LHCN-M2 (cell line): ENCODE measurements around the gene MPG. TPM values are rescaled to one million over a fixed set of nuclear protein-coding genes. Genes with fewer than 3 reads are reported as not detected.

ENCODE experiments used
- DNase-seq: peaks from one replicate; pipeline ENCODE4 v3.0.0-alpha.2; 2012; ENCODE audit warnings: low read depth
- total RNA-seq: library from RNA; depleted of rRNA; stranded (reverse); fragments of >200 nt; gene quantifications from 2 replicates; pipeline ENCODE4 v1.2.3, GENCODE V29; 2014

The MPG gene
- total RNA-seq, 1 experiment from 2014 or later: 304 TPM

DNA sequence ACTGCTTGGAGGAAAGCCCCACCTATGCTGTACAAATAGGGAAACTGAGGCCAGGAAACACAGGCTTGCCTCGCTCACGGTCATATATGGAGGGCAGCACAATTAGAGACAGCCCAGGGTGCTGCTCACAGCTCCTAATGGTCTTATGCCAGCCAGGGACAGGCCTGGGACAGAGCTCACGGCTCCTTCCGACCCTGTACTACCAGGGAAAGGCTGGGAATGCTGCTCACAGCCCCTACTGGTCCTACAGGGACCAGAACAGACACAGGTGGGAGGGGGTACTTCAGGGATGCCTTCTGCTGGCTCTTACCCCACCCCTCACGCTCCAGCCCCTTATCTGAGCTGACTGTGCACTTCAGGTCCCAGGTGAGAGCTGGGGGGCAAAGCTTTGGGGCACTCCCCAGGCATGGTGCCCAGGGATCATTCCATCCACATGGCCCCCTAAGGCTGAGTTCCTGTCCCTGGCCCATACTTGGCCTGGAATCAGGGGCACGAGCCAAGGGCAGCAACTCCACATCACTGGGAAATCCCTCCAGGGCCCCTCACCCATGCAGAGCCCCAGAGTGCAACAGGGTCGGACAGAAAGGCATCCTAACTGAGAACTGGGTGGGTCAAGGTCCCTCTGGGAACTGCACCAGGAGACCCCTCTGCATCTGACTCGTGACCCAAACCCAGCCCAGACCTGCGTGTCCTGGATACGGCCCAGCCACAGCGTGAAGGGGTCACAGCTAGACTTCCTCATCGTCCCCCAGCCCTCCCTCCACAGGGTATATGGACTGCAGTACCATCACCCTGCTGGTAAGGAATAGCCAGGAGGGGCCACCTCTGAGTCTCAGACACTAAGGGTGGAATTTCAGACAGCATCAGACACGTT, 11.5 kb upstream of the MPG start:
- no peak for DNase-seq

DNA sequence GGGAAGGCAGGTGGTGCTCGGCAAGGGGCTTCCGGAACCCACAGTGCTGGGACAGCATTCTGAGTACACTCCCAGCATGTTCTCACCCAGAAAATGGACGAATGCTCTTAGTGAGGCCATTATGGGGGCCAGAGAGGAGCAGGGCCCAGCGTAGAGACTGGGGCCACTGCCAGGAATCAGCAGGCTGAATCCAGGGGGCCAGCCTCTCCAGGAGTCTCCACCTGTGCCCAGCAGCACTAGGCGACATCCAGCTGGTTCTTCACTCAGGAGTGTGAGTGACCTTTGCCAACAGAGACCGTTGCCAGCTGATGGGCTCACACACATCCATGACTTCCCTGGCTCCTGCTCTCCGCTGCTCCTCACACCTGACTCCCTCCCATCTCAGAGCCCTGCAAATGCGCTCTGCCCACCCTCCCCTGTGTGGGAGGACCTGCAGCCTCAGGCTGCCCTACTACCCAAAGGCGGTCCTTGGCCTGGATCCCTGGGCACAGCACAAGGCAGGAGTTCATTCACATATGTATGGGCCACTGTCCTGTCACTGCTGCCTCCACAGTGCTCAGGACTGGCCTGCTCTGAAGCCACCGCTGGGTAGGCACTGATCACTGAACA, 10.7 kb upstream of the MPG start:
- no peak for DNase-seq

DNA sequence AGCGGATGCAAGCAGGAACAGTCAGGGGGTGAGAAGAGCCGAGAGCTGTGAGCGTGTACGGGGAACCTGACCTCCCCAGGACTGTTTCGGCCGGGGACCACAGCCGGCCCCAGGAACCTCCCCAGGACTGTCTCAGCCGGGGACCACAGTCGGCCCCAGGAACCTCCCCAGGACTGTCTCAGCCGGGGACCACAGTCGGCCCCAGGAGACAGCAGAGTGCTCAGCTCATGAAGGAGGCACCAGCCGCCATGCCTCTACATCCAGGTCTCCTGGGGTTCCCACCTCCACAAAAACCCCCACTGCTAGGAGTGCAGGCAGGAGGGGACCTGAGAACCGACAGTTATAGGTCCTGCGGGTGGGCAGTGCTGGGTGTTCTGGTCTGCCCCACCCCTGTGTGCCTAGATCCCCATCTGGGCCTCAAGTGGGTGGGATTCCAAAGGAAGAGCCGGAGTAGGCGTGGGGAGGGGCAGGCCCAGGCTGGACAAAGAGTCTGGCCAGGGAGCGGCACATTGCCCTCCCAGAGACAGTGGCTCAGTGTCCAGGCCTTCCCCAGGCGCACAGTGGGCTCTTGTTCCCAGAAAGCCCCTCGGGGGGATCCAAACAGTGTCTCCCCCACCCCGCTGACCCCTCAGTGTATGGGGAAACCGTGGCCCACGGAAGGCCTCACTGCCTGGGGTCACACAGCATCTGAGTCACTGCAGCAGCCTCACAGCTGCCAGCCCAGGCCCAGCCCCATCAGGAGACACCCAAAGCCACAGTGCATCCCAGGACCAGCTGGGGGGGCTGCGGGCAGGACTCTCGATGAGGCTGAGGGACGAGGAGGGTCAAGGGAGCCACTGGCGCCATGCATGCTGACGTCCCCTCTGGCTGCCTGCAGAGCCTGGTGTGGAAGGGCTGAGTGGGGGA, 9.9 kb upstream of the MPG start:
- DNase-seq: peak; percentile 78

GRCh38 chr16:69181-69580, 8.8 kb upstream of the MPG start:
- DNase-seq: no peak

DNA sequence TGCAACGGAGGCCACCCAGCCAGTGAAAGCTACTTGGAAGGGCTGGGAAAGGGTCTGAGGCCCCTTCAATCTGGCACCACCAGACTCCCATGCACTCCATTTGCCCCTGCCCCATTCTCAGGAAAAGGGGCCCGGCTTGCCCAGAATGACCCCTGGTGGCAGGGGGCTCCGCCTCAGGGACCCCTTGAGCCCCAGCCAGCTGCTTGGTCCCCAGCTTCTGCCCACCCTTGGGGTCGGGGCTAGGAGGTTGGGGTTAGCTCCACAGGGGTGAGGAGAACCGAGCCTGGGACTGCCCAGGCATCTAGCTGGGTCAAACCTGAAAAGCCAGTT, 6.8 kb upstream of the MPG start:
- DNase-seq: no peak

- DNase-seq: peak; percentile 80
Measured at GRCh38 chr16:71540-72401, 6.3 kb upstream of the MPG start.

- peak; percentile 50 for DNase-seq
Measured at GRCh38 chr16:72561-73548, 5.2 kb upstream of the MPG start, which contains the start of gene RHBDF1. Gene RHBDF1, minus strand, starts transcription at chr16:72631. Its CDS starts 7,616 bp downstream, at chr16:65015.

- DNase-seq: no peak
Measured at GRCh38 chr16:74051-74746, 3.8 kb upstream of the MPG start.

DNA sequence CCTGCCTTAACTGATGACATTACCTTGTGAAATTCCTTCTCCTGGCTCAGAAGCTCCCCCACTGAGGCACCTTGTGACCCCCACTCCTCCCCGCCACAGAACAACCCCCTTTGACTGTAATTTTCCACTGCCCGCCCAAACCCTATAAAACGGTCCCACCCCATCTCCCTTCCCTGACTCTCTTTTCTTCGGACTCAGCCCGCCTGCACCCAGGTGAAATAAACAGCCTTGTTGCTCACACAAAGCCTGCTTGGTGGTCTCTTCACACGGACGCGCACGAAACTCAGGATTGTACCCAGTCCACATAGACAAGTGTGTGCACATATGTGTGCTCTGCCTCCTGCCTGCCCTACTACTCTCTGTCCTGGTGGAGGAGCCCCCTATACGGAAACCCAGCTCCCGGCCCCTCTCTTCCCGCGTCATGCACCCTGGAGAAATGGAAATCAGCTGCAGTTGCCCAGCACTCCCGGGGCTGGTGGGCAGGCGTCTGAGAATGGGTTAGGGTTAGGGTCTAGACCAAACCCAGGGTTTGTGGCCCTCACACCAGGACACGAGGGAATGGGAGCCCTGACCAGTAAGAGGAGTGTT, 3.2 kb upstream of the MPG start:
- DNase-seq: no peak

GRCh38 chr16:75580-76501, 2.2 kb upstream of the MPG start:
- DNase-seq: peak; percentile 90

GRCh38 chr16:76535-77272, 1.3 kb upstream of the MPG start:
- peak; percentile 94 for DNase-seq

DNA sequence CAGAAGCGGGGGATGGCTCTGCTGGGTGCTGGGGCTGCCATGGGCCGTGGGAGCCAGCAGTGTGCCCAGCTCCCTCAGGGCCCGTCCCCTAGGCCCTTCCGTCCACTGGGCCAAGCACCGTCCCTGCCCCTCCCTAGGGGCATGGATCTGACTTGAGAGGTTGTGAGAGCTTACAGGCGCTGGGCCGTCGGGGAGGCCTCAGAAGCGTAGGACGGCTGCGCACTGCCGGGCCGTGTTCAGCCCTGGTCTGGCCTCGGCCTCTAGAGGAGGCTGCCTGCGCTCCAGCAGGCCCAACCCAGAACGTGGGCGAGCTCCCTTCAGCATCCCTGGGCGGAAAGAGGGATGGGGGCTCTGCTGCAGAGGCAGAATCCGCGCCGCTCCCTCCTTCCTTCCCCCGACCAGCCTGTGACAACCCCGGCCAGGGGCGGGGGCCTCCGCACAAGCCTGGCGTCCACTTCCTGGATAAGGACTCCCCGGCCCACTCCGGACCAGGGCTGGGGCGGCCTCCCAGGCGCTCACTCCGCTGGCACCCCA, 685 bp upstream of the MPG start:
- peak; percentile 53 for DNase-seq

DNA sequence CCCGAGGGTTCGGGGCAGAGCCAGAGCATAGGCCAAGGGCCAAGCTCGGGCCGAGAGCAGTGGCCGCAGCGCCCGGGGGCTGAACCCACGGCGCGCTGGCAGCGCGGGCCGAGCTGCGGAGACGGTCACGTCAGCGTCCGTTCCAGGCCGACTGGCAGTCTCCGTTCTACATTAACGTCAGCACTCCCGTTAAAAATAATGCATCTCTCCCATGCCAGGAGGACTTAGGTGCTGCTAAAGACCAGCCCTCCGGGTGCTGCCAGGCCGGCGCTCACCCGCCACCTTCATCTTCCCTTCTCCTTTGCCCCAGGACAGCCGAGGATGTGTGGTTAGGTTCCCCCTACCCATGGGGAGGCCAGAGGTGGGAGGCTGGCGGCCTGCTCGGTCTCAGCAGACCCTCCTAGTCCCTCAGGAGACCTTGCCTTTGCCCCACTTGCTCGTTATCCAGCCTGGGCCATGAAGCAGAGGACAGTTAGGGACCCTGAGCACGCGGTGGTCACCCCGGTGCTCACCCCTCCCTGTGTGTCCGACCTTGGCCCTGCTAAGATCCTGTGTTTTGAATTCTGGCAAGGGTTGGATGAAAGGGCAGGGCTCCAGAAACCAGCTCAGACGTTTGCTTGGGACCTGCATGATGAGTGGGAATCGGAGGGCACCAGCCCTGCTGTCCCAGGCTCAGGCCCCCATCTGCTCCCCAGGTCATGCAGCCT, 572 bp downstream of the MPG start:
- DNase-seq: no peak

GRCh38 chr16:79151-80054, 1.4 kb downstream of the MPG start:
- DNase-seq: peak; percentile 95

DNA sequence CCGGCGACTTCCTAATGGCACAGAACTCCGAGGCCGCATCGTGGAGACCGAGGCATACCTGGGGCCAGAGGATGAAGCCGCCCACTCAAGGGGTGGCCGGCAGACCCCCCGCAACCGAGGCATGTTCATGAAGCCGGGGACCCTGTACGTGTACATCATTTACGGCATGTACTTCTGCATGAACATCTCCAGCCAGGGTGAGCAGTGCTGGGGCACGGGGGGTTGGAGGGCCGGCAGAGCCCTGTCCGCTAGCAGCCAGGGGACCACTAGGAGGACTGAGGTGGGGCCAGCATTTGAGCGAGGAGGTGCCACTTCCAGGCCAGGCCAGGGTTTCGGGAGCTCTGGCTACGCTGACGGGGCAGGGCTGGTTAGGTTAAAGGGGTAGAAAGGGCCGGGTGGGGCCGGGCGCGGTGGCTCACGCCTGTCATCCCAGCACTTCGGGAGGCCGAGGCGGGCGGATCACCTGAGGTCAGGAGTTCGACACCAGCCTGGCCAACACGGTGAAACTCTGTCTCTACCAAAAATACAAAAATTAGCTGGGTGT, 5.1 kb downstream of the MPG start:
- no peak for DNase-seq
